H9 (cell line): ENCODE measurements around the gene JAML. TPM values are rescaled to one million over a fixed set of nuclear protein-coding genes. Genes with fewer than 3 reads are reported as not detected.

Experiments
- DNase-seq: peaks from one replicate; pipeline ENCODE4 v3.0.0-alpha.2; 2017
- H2AFZ ChIP-seq: one replicate; pipeline ENCODE4 v1.6.1; 2013; ENCODE audit warnings: mild to moderate bottlenecking, low read length, control low read depth, moderate library complexity
- H2AK5ac ChIP-seq: 2 replicates; pipeline ENCODE4 v1.6.1; 2013; ENCODE audit warnings: low read length, control low read depth, mixed read lengths; ENCODE audit not compliant: insufficient read length
- H2BK120ac ChIP-seq: one replicate; pipeline ENCODE4 v1.6.1; 2013; ENCODE audit warnings: low read depth, mild to moderate bottlenecking, low read length, control low read depth, inconsistent platforms; ENCODE audit not compliant: poor library complexity, severe bottlenecking
- H2BK12ac ChIP-seq: 2 replicates; pipeline ENCODE4 v1.6.1; 2013; ENCODE audit warnings: low read length, control low read depth, mixed read lengths, low read depth; ENCODE audit not compliant: insufficient read length
- H2BK15ac ChIP-seq: 2 replicates; pipeline ENCODE4 v1.6.1; 2013; ENCODE audit warnings: low read depth, low read length, control low read depth
- H2BK20ac ChIP-seq: one replicate; pipeline ENCODE4 v1.6.1; 2013; ENCODE audit warnings: low read depth, mild to moderate bottlenecking, low read length, control low read depth, inconsistent platforms; ENCODE audit not compliant: poor library complexity, severe bottlenecking
- H2BK5ac ChIP-seq: 2 replicates; pipeline ENCODE4 v1.6.1; 2013; ENCODE audit warnings: low read length, control low read depth, mixed read lengths; ENCODE audit not compliant: insufficient read length
- H3K14ac ChIP-seq: 2 replicates; pipeline ENCODE4 v1.6.1; 2013; ENCODE audit warnings: low read length, control low read depth; ENCODE audit not compliant: insufficient read depth
- H3K18ac ChIP-seq: 2 replicates; pipeline ENCODE4 v1.6.1; 2013; ENCODE audit warnings: low read depth, mild to moderate bottlenecking, mixed read lengths, low read length, control low read depth; ENCODE audit not compliant: insufficient read length
- H3K23ac ChIP-seq: 2 replicates; pipeline ENCODE4 v1.6.1; 2013; ENCODE audit warnings: low read length, control low read depth, mixed read lengths, low read depth; ENCODE audit not compliant: insufficient read length
- H3K23me2 ChIP-seq: 2 replicates; pipeline ENCODE4 v1.6.1; 2013; ENCODE audit warnings: low read depth, mild to moderate bottlenecking, mixed read lengths, low read length, control low read depth; ENCODE audit not compliant: insufficient read length, poor library complexity, severe bottlenecking
- H3K27ac ChIP-seq: 2 replicates; pipeline ENCODE4 v1.5.1; 2013; ENCODE audit warnings: low read length, control low read depth, mixed read lengths, low read depth; ENCODE audit not compliant: insufficient read length
- H3K27me3 ChIP-seq: 2 replicates; pipeline ENCODE4 v1.6.1; 2013; ENCODE audit warnings: low read length, control low read depth, inconsistent platforms; ENCODE audit not compliant: insufficient read depth
- H3K4ac ChIP-seq: 2 replicates; pipeline ENCODE4 v1.6.1; 2013; ENCODE audit warnings: low read depth, mild to moderate bottlenecking, control low read depth, inconsistent platforms, low read length, moderate library complexity
- H3K4me1 ChIP-seq: 2 replicates; pipeline ENCODE4 v1.6.1; 2013; ENCODE audit warnings: low read length, control low read depth, inconsistent platforms; ENCODE audit not compliant: insufficient read depth
- H3K4me2 ChIP-seq: 2 replicates; pipeline ENCODE4 v1.6.1; 2013; ENCODE audit warnings: low read length, control low read depth, mixed read lengths; ENCODE audit not compliant: insufficient read length, insufficient read depth
- H3K56ac ChIP-seq: 2 replicates; pipeline ENCODE4 v1.6.1; 2013; ENCODE audit warnings: low read depth, mild to moderate bottlenecking, mixed read lengths, low read length, control low read depth; ENCODE audit not compliant: insufficient read length
- H3K79me1 ChIP-seq: 2 replicates; pipeline ENCODE4 v1.6.1; 2013; ENCODE audit warnings: low read depth, mild to moderate bottlenecking, moderate library complexity, low read length, control low read depth, inconsistent platforms; ENCODE audit not compliant: insufficient read depth, poor library complexity, severe bottlenecking
- H3K79me2 ChIP-seq: 2 replicates; pipeline ENCODE4 v1.6.1; 2013; ENCODE audit warnings: low read length, control low read depth, inconsistent platforms; ENCODE audit not compliant: insufficient read depth
- H3K9ac ChIP-seq: 2 replicates; pipeline ENCODE4 v1.6.1; 2013; ENCODE audit warnings: low read length, control low read depth, mixed read lengths; ENCODE audit not compliant: insufficient read length; ENCODE audit errors: extremely low read depth
- H3K9me3 ChIP-seq: one replicate; pipeline ENCODE4 v1.6.1; 2013; ENCODE audit warnings: low read depth, low read length, inconsistent platforms; ENCODE audit not compliant: control insufficient read depth
- H3T11ph ChIP-seq: one replicate; pipeline ENCODE4 v1.6.1; 2013; ENCODE audit warnings: mild to moderate bottlenecking, low read length, control low read depth, inconsistent platforms
- H4K20me1 ChIP-seq: one replicate; pipeline ENCODE4 v1.6.1; 2013; ENCODE audit not compliant: control insufficient read depth, insufficient read length, insufficient read depth
- H4K5ac ChIP-seq: 2 replicates; pipeline ENCODE4 v1.6.1; 2013; ENCODE audit warnings: low read depth, mild to moderate bottlenecking, mixed read lengths, low read length, control low read depth; ENCODE audit not compliant: insufficient read length
- H4K8ac ChIP-seq: replicated peaks from 2 replicates; pipeline ENCODE4 v1.6.1; 2013; ENCODE audit warnings: low read length, control low read depth, mixed read lengths, low read depth; ENCODE audit not compliant: insufficient read length
- H4K91ac ChIP-seq: 2 replicates; pipeline ENCODE4 v1.6.1; 2013; ENCODE audit warnings: low read depth, mild to moderate bottlenecking, moderate library complexity, mixed read lengths, low read length, control low read depth; ENCODE audit not compliant: insufficient read length
- H3K27ac Mint-ChIP-seq, 3 experiments: 2 replicates in 2 of 3; 3 replicates in 1 of 3; pipeline ENCODE4 v1.8.0; 2020 to 2021; ENCODE audit warnings: mixed read lengths in 3 of 3, mild to moderate bottlenecking in 1 of 3, moderate library complexity in 1 of 3
- H3K27me3 Mint-ChIP-seq: 2 replicates; pipeline ENCODE4 v1.8.0; 2021; ENCODE audit warnings: low read depth, mild to moderate bottlenecking, moderate library complexity, mixed read lengths
- H3K36me3 Mint-ChIP-seq, 3 experiments: 2 replicates in 2 of 3; 3 replicates in 1 of 3; pipeline ENCODE4 v1.8.0; 2020 to 2021; ENCODE audit warnings: low read depth in 3 of 3, mixed read lengths in 3 of 3; ENCODE audit not compliant: insufficient read depth in 1 of 3
- H3K4me1 Mint-ChIP-seq, 2 experiments: 2 replicates each; pipeline ENCODE4 v1.8.0; 2020; ENCODE audit warnings: mixed read lengths in 2 of 2
- H3K4me3 Mint-ChIP-seq, 2 experiments: 2 replicates in 1 of 2; 3 replicates in 1 of 2; pipeline ENCODE4 v1.8.0; 2020 to 2021; ENCODE audit warnings: mild to moderate bottlenecking in 2 of 2, mixed read lengths in 2 of 2, moderate library complexity in 1 of 2
- H3K9me3 Mint-ChIP-seq, 2 experiments: 2 replicates in 1 of 2; 3 replicates in 1 of 2; pipeline ENCODE4 v1.8.0; 2020; ENCODE audit warnings: mild to moderate bottlenecking in 2 of 2, mixed read lengths in 2 of 2, moderate library complexity in 1 of 2
- CTCF ChIP-seq: fragments of 200-600 bp; sonication (generic); conservative IDR thresholded peaks from 3 replicates; pipeline ENCODE4 v1.8.0; 2021; ENCODE audit warnings: antibody characterized with exemption, mild to moderate bottlenecking
- WGBS: extraction: QIAGEN DNeasy Blood & Tissue Kit; methylation state at CpG from one replicate; pipeline ENCODE4 v1.1.7; 2013; ENCODE audit warnings: missing lambda C conversion rate, low lambda C conversion rate, mixed read lengths; ENCODE audit not compliant: insufficient read length; ENCODE audit errors: extremely low coverage; 5-methylcytosine and 5-hydroxymethylcytosine counted together
- total RNA-seq: library from RNA; stranded (reverse); gene quantifications from 2 replicates; pipeline ENCODE4 v1.2.1, GENCODE V29; 2021

JAML gene
- total RNA-seq, 1 experiment from 2014 or later = 0.48 TPM

GRCh38 chr11:118252688-118253087 lies 27.9 kb upstream of the JAML start:
- H3K27me3 Mint-ChIP-seq = peaks cover 87% of the 10 kb centered on the region
- Histone ChIP-seq H3K9ac (no peak overlapping the region), H2BK5ac (no peak overlapping the region), H2BK120ac (no peak overlapping the region), H4K91ac (no peak overlapping the region), H3K9me3 (no peaks in the 10 kb centered on the region), H2BK20ac (no peak overlapping the region), H3T11ph (no peak overlapping the region), H3K23ac (no peak overlapping the region), H2BK12ac (no peak overlapping the region), H2AFZ (no peak overlapping the region), H4K5ac (no peak overlapping the region), H3K23me2 (no peaks in the 10 kb centered on the region), H3K4me2 (peak overlapping the region; percentile 46), H3K27me3 (no peaks in the 10 kb centered on the region), H2AK5ac (no peak overlapping the region), H3K79me1 (no peaks in the 10 kb centered on the region), H4K8ac (no peak overlapping the region), H2BK15ac (no peak overlapping the region), H3K79me2 (no peaks in the 10 kb centered on the region), H3K27ac (peak overlapping the region; percentile 97), H4K20me1 (no peaks in the 10 kb centered on the region), H3K14ac (no peak overlapping the region), H3K4ac (no peak overlapping the region), H3K18ac (no peak overlapping the region), H3K4me1 (no peaks in the 10 kb centered on the region), H3K56ac (no peak overlapping the region)
- WGBS = no CpG with 5 or more reads among the region's 3 CpGs
- peaks cover 7 to 13% of the 10 kb centered on the region in 2 experiments; a peak in 3 of 4 replicates for H3K4me1 Mint-ChIP-seq
- peak overlapping the region in 1 of 3 experiments; percentile 100; a peak in 2 of 7 replicates for H3K27ac Mint-ChIP-seq
- TF ChIP-seq CTCF = no peak
- H3K36me3 Mint-ChIP-seq = no peaks in the 10 kb centered on the region
- H3K4me3 Mint-ChIP-seq = peak overlapping the region in 1 of 2 experiments; percentile 90; a peak in 2 of 5 replicates
- peaks cover 0 to 5% of the 10 kb centered on the region in 2 experiments; a peak in 3 of 5 replicates for H3K9me3 Mint-ChIP-seq
- DNase-seq = no peak
